ENCODE data around the gene TGDS. TPM values are rescaled to one million over a fixed set of nuclear protein-coding genes. Genes with fewer than 3 reads are reported as not detected.

TGDS gene
- total RNA-seq, 3 donors from 2014 or later (not counting 1 experiment from before 2014, with no cell fraction given) = 6.9 to 9.0 (median 7.7) TPM

GRCh38 chr13:94524407-94524806 is 71.5 kb downstream of the TGDS start:
- Histone ChIP-seq H3K27me3 (ENCODE audit: control insufficient read depth, insufficient read depth, low read length) (no peaks in the 10 kb centered on the region), H3K4me3 (ENCODE audit: low read length) (no peak overlapping the region), H3K9me3 (ENCODE audit: control insufficient read depth, insufficient read depth, low read length) (no peaks in the 10 kb centered on the region), H3K36me3 (ENCODE audit: control insufficient read depth, insufficient read depth, low read length) (no peaks in the 10 kb centered on the region), H3K4me1 (ENCODE audit: control insufficient read depth, insufficient read depth, low read length) (no peaks in the 10 kb centered on the region), H3K27ac (ENCODE audit: low read length) (no peak overlapping the region)
- H3K9me3 Mint-ChIP-seq = peaks cover 0 to 3% of the 10 kb centered on the region in 2 donors
- H3K4me1 Mint-ChIP-seq = no peaks in the 10 kb centered on the region
- H3K4me3 Mint-ChIP-seq = no peak overlapping the region
- intact Hi-C loops (cut with micrococcal nuclease) = no loop called here
- WGBS (ENCODE audit: insufficient coverage) = 83% methylated on average over 7 of the region's 7 CpGs
- H3K27ac Mint-ChIP-seq = no peak overlapping the region
- ATAC-seq (no peak), DNase-seq (no peak)
- no peak for TF ChIP-seq CTCF (IDR thresholded peaks at IDR 0.05)
- no peaks in the 10 kb centered on the region for H3K36me3 Mint-ChIP-seq
- H3K27me3 Mint-ChIP-seq (ENCODE audit: low read depth in 2 of 2) = peaks cover 11% of the 10 kb centered on the region in 2 donors

Other genes starting within 250 kb of the TGDS start
- under 1 TPM; 0.16 to 0.75 (median 0.28) TPM for gene DCT, start 116.5 kb downstream of the TGDS start, total RNA-seq
- gene GPR180, start 5.7 kb upstream of the TGDS start, total RNA-seq = 1 to 10 TPM; 2.0 to 2.9 (median 2.7) TPM
- gene SOX21, start 116.4 kb upstream of the TGDS start, total RNA-seq = not detected

Data from natural killer cell (primary cell).